HepG2 (cell line): Measurements from ENCODE around the gene FAM50A. TPM values are rescaled to one million over a fixed set of nuclear protein-coding genes. Genes with fewer than 3 reads are reported as not detected.

Experiments used
- ATAC-seq: fragments of 200-7000 bp; cut with Tn5 transposase; 3 replicates; pipeline ENCODE4 v1.9.1; 2020; ENCODE audit warnings: mild to moderate bottlenecking, moderate library complexity
- BruUV-seq: library from RNA; stranded (reverse); fragments of 400-500 nt; replicated peaks from 2 replicates; lab custom pipeline; 2021; lab: Mats Ljungman, UMichigan
- CTCF ChIA-PET: fragments of 300-600 bp; formaldehyde crosslinking; extraction: SDS; loops from one replicate; lab custom pipeline; 2021; ENCODE audit warnings: low total read pairs, inconsistent platforms, low intra/inter-chr PET ratio; lab: Yijun Ruan, JAX
- POLR2A ChIA-PET: fragments of 350-600 bp; sonication (Branson Sonifier 250); formaldehyde crosslinking; loops from one replicate; lab custom pipeline; 2020; ENCODE audit warnings: antibody characterized with exemption, inconsistent platforms; lab: Yijun Ruan, JAX
- DNase-seq: peaks from one replicate; pipeline ENCODE4 v3.0.0-alpha.2; 2015; ENCODE audit warnings: low spot score
- FAIRE-seq: peaks from 3 replicates; lab custom pipeline; 2011; peaks lifted over from hg19 to GRCh38; lab: Jason Lieb, UNC
- H2AFZ ChIP-seq: one replicate; pipeline ENCODE4 v1.6.1; 2011; ENCODE audit warnings: low read length, inconsistent platforms
- H3K27ac ChIP-seq: fragments of 300-600 bp; 3 replicates; pipeline ENCODE4 v1.8.0; 2011; ENCODE audit warnings: mixed run types, mild to moderate bottlenecking, mixed read lengths, low read length, inconsistent platforms; ENCODE audit not compliant: insufficient read depth; ENCODE audit errors: extremely low read length
- H3K27me3 ChIP-seq, 2 experiments: fragments of 200-600 bp in 1 of 2; 2 replicates in 1 of 2; 3 replicates in 1 of 2; pipeline versions ENCODE4 v1.6.0 to v1.8.0; 2011; ENCODE audit warnings: low read length in 2 of 2, mild to moderate bottlenecking in 2 of 2, moderate library complexity in 2 of 2, inconsistent platforms in 1 of 2; ENCODE audit not compliant: insufficient read depth in 2 of 2, control insufficient read depth in 1 of 2
- H3K36me3 ChIP-seq, 2 experiments: fragments of 200-600 bp in 1 of 2; replicated peaks in 1 of 2; 2 replicates in 1 of 2; 3 replicates in 1 of 2; pipeline versions ENCODE4 v1.5.1 to v1.8.0; 2011; ENCODE audit warnings: low read length in 2 of 2, inconsistent platforms in 1 of 2; ENCODE audit not compliant: insufficient read depth in 2 of 2, control insufficient read depth in 1 of 2
- H3K4me1 ChIP-seq: 2 replicates; pipeline ENCODE4 v1.5.1; 2012; ENCODE audit warnings: low read length, inconsistent platforms; ENCODE audit not compliant: insufficient read depth
- H3K4me2 ChIP-seq: 2 replicates; pipeline ENCODE4 v1.6.0; 2011; ENCODE audit warnings: low read depth, low read length, inconsistent platforms
- H3K4me3 ChIP-seq, 3 experiments: fragments of 200-600 bp in 1 of 3; sonication (generic), shearing (Covaris generic) in 1 of 3; replicated peaks in 1 of 3; 2 replicates each; pipeline ENCODE4 v1.5.1; 2011 to 2016; ENCODE audit warnings: low read length in 3 of 3, inconsistent platforms in 2 of 3, low read depth in 2 of 3, mild to moderate bottlenecking in 2 of 3, control low read depth in 1 of 3, mixed read lengths in 1 of 3; ENCODE audit not compliant: insufficient read depth in 1 of 3
- H3K79me2 ChIP-seq: one replicate; pipeline ENCODE4 v1.6.1; 2011; ENCODE audit warnings: low read length, inconsistent platforms; ENCODE audit not compliant: insufficient read depth
- H3K9ac ChIP-seq: 2 replicates; pipeline ENCODE4 v1.6.0; 2011; ENCODE audit warnings: mild to moderate bottlenecking, low read depth, low read length, inconsistent platforms; ENCODE audit not compliant: insufficient read depth
- H3K9me3 ChIP-seq: 2 replicates; pipeline ENCODE4 v1.5.1; 2012; ENCODE audit warnings: mild to moderate bottlenecking, low read length
- H4K20me1 ChIP-seq: 2 replicates; pipeline ENCODE4 v1.6.0; 2011; ENCODE audit warnings: inconsistent platforms, mild to moderate bottlenecking, low read length, moderate library complexity; ENCODE audit not compliant: insufficient read depth
- HOXA7 ChIP-seq: sonication (generic); formaldehyde crosslinking; IDR thresholded peaks from 2 replicates; pipeline ENCODE4 v1.8.1; 2022; ENCODE audit warnings: mild to moderate bottlenecking, missing genetic modification reagents, moderate library complexity
- SP2 ChIP-seq: sonication (generic); formaldehyde crosslinking; IDR thresholded peaks from 2 replicates; pipeline ENCODE4 v1.5.1; 2020; ENCODE audit warnings: mild to moderate bottlenecking, missing genetic modification reagents
- ZNF616 ChIP-seq: sonication (generic); formaldehyde crosslinking; IDR thresholded peaks from 2 replicates; pipeline ENCODE4 v1.5.0; 2020; ENCODE audit warnings: low read depth, mild to moderate bottlenecking, missing genetic modification reagents
- WGBS: methylation state at CpG from one replicate; pipeline ENCODE4 v1.1.6; 2017; ENCODE audit warnings: low lambda C conversion rate; 5-methylcytosine and 5-hydroxymethylcytosine counted together
- in situ Hi-C: cut with HindIII; loops from 2 replicates; pipeline ENCODE4 v1.10.0; 2017; ENCODE audit warnings: low pct_unique_long_range_greater_than_20kb; ENCODE audit not compliant: extremely low pct_ligation_motif_present
- intact Hi-C: fragments of 100-400 bp; cut with micrococcal nuclease; formaldehyde crosslinking; loops from one replicate; pipeline ENCODE4 v1.10.0; 2022; ENCODE audit not compliant: unreplicated experiment
- polyA plus RNA-seq, 8 experiments: library from polyadenylated mRNA; depleted of rRNA in 3 of 8; stranded (reverse) in 7 of 8; unstranded in 1 of 8; fragments of >200 nt; fragmentation: Illumina TruSeq in 4 of 8; extraction: Trizol in 4 of 8; gene quantifications; 2 replicates each; pipeline versions ENCODE4 v1.2.1 to v1.2.3, GENCODE V29; 2011 to 2016; ENCODE audit warnings: low read depth in 4 of 8, missing spikeins in 1 of 8, mixed read lengths in 1 of 8; ENCODE audit not compliant: insufficient read depth in 1 of 8
- total RNA-seq, 5 experiments: library from RNA; depleted of rRNA; stranded (reverse); fragments of >200 nt; fragmentation: Illumina TruSeq; extraction: Trizol; gene quantifications; 2 replicates each; pipeline ENCODE4 v1.2.3, GENCODE V29; 2016; ENCODE audit warnings: low read depth in 1 of 5
- TF ChIP-seq, protein P1 (sequence below): sonication (generic); formaldehyde crosslinking; IDR thresholded peaks from 2 replicates; pipeline ENCODE4 v1.5.1; 2020; ENCODE audit warnings: mild to moderate bottlenecking, missing genetic modification reagents, moderate library complexity
- TF ChIP-seq, protein P2 (sequence below): sonication (generic); formaldehyde crosslinking; IDR thresholded peaks from 2 replicates; pipeline ENCODE4 v1.8.1; 2023; ENCODE audit warnings: mild to moderate bottlenecking, missing genetic modification reagents

The FAM50A gene
- total and polyA plus RNA-seq, 2 of the 13 experiments (the other 11 are each of a cell fraction or from before 2014, with no cell fraction given): 30.7 to 40.7 TPM

DNA sequence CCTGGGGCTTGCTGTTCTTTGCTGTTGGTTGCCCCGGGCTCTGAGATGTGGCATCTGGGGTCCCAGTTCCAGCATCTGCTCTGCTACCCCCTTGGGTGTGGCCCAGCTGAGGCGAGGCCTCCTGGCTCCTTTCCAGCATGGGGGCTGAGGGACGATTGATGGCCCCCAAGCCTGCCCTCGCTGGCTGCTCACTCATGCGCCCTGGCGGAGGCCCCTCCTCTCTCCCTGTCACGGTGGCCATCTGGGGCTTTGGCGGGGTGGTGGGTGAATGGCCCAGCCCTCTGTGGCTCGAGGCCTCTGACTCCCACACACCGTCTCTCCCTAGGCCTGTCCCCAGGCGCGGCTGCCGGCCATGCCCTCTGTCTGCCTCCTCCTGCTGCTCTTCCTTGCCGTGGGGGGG is 15.9 kb downstream of the FAM50A start:
- Histone ChIP-seq H3K9ac (0 out of 2 replicates have a peak overlapping the region, but pooled peaks have one; percentile 39), H3K9me3 (no peaks in the 10 kb centered on the region), H3K4me1 (0 out of 2 replicates have a peak, but pooled peaks cover 4% of the 10 kb centered on the region), H3K36me3 (peaks cover 0 to 4% of the 10 kb centered on the region in 2 experiments; a peak in 3 of 5 replicates), H3K4me2 (peak overlapping the region; percentile 73), H3K4me3 (peak overlapping the region in 2 of 3 experiments; percentile 79 to 87; a peak in 3 of 6 replicates), H3K27ac (no peak overlapping the region), H3K27me3 (no peaks in the 10 kb centered on the region), H2AFZ (no peak overlapping the region), H4K20me1 (no peaks in the 10 kb centered on the region), H3K79me2 (peaks cover 9% of the 10 kb centered on the region)
- intact Hi-C loops (no loop called here), in situ Hi-C loops (no loop called here)
- FAIRE-seq (no peak), DNase-seq (no peak), ATAC-seq (no peak)
- no TSS peak for BruUV-seq
- CTCF ChIA-PET: interaction anchor here (1.0 kb wide), 1 partner anchor 74 kb away, joined by 4 read pairs; no protein-coding TSS in a partner anchor
- WGBS: no CpG with 5 or more reads among the region's 14 CpGs
- POLR2A ChIA-PET: interaction anchor here (1.2 to 1.6 kb wide), 2 partner anchors 48 to 89 kb away, joined by 3 to 6 read pairs; partner anchors contain the start of gene TAFAZZIN
- TF ChIP-seq, protein P1, sequence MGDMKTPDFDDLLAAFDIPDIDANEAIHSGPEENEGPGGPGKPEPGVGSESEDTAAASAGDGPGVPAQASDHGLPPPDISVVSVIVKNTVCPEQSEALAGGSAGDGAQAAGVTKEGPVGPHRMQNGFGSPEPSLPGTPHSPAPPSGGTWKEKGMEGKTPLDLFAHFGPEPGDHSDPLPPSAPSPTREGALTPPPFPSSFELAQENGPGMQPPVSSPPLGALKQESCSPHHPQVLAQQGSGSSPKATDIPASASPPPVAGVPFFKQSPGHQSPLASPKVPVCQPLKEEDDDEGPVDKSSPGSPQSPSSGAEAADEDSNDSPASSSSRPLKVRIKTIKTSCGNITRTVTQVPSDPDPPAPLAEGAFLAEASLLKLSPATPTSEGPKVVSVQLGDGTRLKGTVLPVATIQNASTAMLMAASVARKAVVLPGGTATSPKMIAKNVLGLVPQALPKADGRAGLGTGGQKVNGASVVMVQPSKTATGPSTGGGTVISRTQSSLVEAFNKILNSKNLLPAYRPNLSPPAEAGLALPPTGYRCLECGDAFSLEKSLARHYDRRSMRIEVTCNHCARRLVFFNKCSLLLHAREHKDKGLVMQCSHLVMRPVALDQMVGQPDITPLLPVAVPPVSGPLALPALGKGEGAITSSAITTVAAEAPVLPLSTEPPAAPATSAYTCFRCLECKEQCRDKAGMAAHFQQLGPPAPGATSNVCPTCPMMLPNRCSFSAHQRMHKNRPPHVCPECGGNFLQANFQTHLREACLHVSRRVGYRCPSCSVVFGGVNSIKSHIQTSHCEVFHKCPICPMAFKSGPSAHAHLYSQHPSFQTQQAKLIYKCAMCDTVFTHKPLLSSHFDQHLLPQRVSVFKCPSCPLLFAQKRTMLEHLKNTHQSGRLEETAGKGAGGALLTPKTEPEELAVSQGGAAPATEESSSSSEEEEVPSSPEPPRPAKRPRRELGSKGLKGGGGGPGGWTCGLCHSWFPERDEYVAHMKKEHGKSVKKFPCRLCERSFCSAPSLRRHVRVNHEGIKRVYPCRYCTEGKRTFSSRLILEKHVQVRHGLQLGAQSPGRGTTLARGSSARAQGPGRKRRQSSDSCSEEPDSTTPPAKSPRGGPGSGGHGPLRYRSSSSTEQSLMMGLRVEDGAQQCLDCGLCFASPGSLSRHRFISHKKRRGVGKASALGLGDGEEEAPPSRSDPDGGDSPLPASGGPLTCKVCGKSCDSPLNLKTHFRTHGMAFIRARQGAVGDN (CRISPR knock-in tag): peak; percentile 21; the same call in 1 of the 2 replicates
- TF ChIP-seq HOXA7: no peak

DNA sequence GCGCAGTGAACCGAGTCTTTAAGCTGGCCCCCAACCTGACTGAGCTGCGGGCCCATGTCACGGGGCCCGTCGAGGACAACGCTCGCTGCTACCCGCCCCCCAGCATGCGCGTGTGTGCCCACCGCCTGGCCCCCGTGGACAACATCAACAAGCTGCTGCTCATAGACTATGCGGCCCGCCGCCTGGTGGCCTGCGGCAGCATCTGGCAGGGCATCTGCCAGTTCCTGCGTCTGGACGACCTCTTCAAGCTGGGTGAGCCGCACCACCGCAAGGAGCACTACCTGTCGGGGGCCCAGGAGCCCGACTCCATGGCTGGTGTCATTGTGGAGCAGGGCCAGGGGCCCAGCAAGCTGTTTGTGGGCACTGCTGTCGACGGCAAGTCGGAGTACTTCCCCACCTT is 16.4 kb downstream of the FAM50A start:
- Histone ChIP-seq H3K79me2 (peaks cover 9% of the 10 kb centered on the region), H3K27ac (no peak overlapping the region), H3K9me3 (no peaks in the 10 kb centered on the region), H3K36me3 (peaks cover 0 to 4% of the 10 kb centered on the region in 2 experiments; a peak in 3 of 5 replicates), H3K27me3 (no peaks in the 10 kb centered on the region), H2AFZ (no peak overlapping the region), H4K20me1 (no peaks in the 10 kb centered on the region), H3K4me3 (no peak overlapping the region), H3K9ac (no peak overlapping the region), H3K4me2 (no peak overlapping the region), H3K4me1 (0 out of 2 replicates have a peak, but pooled peaks cover 4% of the 10 kb centered on the region)
- ChIA-PET POLR2A (interaction anchor here (1.2 kb wide), 1 partner anchor 89 kb away, joined by 3 read pairs; no protein-coding TSS in a partner anchor), CTCF (no interaction called here)
- no CpG with 5 or more reads among the region's 26 CpGs for WGBS
- in situ Hi-C loops: no loop called here
- no TSS peak for BruUV-seq
- no peak for FAIRE-seq
- DNase-seq: no peak
- ATAC-seq: no peak
- intact Hi-C loops: no loop called here
- TF ChIP-seq SP2 (CRISPR knock-in tag): no peak
- TF ChIP-seq, protein P2, sequence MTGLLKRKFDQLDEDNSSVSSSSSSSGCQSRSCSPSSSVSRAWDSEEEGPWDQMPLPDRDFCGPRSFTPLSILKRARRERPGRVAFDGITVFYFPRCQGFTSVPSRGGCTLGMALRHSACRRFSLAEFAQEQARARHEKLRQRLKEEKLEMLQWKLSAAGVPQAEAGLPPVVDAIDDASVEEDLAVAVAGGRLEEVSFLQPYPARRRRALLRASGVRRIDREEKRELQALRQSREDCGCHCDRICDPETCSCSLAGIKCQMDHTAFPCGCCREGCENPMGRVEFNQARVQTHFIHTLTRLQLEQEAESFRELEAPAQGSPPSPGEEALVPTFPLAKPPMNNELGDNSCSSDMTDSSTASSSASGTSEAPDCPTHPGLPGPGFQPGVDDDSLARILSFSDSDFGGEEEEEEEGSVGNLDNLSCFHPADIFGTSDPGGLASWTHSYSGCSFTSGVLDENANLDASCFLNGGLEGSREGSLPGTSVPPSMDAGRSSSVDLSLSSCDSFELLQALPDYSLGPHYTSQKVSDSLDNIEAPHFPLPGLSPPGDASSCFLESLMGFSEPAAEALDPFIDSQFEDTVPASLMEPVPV (CRISPR knock-in tag): no peak
- TF ChIP-seq ZNF616 (CRISPR knock-in tag): no peak
